ENCODE results near the gene FLNB. TPM values are rescaled to one million over a fixed set of nuclear protein-coding genes. Genes with fewer than 3 reads are reported as not detected.

FLNB gene
- total RNA-seq, 1 experiment from 2014 or later = 97.5 TPM

DNA sequence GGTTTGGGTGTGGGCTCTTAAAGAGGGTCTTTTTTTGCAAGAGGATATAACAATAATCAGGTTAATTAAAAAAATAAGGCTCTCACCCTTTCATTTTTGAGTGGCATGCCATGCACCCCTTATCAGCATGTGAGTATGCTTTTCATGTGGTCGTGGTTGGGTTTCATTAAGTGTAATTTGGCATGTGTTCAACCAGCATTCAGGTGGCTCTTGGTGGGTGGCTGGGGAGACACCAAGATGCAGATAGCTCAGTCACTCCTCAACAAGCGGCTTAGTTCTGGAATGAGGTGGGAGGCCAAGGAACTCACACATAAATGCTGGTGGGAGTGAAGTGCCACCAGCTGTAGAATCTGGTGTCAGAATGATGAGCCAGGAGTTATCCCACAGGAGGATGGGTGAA lies 66.8 kb downstream of the FLNB start:
- no peak for DNase-seq (ENCODE audit: low read depth)

DNA sequence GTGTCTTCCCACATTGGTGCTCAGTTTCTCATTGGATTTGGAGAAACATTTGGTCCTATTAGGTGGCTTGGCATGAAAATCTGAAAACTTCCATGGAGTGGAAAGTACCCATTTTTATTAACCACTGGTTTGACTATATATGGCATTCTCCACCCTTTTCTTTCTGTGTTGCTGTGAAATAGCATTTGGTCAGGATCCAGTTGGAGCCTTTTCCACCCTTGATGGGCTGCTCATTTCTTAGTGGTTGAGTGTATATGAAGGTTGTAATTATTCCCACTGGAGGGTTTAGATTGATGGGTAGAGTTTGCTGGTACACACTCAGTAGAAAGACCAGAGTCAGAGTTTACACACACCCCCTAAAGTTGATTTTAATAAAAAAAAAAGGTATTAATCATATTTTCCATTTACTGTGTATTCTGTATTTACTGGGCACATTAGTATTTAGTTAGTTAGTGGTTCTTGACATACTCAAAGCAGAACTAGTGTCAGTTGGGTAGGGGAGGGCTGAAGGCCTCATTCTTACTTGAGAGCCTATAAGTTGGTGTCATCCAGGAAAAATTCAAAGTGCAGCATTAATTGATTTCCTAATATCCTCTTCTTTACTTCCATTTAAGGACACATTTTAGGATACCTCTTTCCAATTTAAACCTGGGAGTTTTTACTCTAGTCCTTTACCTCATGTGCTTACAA lies 69.5 kb downstream of the FLNB start:
- DNase-seq (ENCODE audit: low read depth) = no peak

DNA sequence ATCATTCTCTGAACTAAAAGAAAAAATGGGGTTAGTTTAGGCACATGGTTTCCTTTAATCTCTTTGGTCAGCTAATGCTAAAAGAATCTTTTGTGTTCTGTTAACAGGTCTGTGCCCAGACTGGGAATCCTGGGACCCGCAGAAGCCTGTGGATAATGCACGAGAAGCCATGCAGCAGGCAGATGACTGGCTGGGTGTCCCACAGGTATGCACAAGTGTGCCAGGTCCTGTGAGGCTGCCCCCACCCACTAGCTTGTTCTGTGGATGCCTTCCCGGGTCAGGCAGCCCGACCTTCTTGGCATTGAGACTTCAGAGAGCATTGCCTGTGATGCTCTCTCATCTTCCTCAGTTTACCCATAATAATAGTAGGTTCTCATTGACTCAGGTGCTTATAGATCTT lies 70.4 kb downstream of the FLNB start:
- no peak for DNase-seq (ENCODE audit: low read depth)

GRCh38 chr3:58079773-58080172 lies 71.6 kb downstream of the FLNB start:
- peak; percentile 51 for DNase-seq (ENCODE audit: low read depth)

DNA sequence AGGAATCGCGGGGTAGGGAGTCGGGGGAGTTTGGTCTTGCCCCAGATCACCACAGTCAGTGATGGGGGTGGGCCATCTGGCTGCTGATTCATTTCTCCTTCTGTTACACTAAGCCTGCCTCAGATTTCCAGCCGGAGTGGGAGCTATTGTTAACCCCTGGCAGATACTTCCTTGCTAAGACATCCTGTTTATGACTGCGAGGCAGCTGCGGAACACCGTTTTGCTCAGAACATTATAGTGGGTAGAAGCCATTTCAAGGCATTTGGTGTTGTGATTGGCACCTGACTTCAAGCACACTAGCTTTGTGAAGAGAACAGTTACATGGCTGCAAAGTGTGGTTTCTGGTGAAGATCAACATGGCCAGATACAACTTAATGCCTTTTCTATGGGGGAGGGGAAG lies 73.8 kb downstream of the FLNB start:
- DNase-seq (ENCODE audit: low read depth) = peak; percentile 33

DNA sequence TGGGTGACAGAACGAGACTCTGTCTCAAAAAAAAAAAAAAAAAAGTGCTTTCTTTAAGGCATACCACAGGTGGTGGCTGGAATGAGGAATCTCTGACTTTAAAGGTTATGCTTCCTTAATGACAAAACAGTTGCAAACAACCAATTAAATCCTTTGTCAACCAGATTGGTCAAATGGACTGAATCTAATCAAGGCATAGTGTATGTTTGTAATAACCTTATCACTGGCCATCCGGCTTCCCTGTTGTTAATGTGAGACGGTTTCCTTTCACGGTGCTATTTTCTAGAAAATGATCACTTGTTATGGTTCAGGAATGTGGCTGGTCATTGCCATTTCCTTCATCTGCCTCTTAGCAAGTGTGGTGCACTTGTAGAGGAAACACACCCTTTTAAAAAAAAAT lies 75.9 kb downstream of the FLNB start:
- DNase-seq (ENCODE audit: low read depth) = no peak

DNA sequence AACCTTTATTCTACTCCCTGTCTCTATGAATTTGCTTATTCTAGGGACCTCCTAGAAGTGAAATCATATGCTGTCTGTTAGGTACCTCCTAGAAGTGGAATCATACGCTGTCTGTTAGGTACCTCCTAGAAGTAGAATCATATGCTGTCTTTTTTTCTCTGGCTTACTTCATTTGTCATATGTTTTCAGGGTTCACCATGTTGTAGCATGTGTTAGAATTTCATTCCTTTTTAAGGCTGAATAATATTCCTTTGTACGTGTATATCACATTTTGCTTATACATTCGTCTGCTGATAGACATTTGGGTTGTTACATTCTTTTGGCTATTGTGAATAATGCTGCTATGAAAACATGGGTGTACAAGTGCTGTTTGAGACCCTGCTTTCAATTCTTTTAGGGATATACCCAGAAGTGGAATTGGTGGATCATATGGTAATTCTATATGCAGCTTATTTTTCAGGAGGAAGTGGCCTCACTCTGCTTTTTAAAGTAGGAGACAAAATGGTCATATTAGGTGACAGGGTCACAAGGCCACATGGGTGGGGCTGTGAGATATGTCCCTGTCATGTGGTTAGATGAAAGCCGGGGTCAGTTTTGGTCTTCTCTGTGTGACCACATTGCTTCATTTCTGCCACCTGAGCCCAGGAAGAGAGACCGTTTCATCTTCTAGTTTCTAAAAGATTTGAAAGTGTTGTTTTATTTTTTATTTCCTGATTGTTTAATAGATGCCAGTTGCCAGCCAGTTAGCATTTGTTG lies 76.7 kb downstream of the FLNB start:
- DNase-seq (ENCODE audit: low read depth) = no peak

DNA sequence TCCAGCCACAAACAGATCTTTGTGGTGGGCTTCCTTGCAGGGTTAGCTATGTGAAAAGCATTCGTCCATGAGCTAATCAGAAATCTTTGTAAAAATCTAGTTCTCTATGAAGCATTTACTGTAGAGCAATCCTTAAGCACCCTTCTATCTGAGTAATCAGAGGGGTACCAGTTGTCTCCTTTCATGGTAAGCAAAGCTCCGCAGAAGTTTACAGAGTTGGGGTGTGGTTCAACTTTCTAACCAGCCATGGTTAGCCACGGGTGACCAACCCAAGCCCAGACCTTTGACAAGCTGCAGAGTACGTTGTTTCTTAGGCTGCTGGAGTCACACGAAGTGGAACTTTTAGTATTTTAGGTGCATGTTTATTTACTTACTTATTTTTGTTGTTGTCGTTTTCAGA lies 77.4 kb downstream of the FLNB start:
- DNase-seq (ENCODE audit: low read depth) = no peak

DNA sequence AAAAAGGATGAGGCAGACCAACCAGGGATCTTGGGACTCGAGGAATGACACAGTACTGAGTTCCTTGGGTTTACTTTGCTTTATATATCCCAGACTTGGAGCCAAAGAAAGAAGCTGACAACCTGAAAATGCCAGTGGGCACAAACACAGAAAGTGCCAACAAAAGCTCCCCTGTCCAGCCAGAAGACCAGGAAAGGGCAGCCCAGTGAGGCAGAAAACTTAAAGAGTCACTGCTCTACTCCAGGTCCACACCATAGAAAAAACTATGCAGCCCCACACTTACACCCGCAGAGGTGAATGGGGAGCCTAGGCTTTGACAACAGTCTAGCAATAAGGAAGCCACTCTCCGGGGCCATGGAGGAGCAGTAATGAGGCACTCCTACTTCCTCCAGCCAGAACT lies 80.3 kb downstream of the FLNB start:
- DNase-seq (ENCODE audit: low read depth) = no peak

- DNase-seq (ENCODE audit: low read depth) = no peak
Measured at GRCh38 chr3:58090351-58090750, 82.1 kb downstream of the FLNB start.

DNA sequence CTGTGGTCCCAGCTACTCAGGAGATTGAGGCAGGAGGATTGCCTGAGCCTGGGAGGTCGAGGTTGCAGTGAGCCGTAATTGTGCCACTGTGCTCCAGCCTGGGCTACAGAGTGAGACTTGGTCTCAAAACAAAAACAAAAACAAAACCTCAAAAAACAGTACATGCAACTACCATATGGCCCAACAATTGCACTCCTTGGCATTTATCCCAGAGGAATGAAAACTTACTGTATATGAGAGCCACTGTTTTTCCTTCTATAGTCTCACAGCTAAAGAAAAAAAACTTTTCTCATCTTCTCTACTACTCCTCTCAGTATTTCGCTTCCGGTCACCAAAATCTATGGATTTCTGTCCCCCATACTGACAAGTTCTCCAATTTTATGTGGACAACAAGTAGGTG lies 84.3 kb downstream of the FLNB start:
- DNase-seq (ENCODE audit: low read depth) = no peak

GRCh38 chr3:58093574-58094195 lies 85.5 kb downstream of the FLNB start:
- DNase-seq (ENCODE audit: low read depth) = peak; percentile 28

DNA sequence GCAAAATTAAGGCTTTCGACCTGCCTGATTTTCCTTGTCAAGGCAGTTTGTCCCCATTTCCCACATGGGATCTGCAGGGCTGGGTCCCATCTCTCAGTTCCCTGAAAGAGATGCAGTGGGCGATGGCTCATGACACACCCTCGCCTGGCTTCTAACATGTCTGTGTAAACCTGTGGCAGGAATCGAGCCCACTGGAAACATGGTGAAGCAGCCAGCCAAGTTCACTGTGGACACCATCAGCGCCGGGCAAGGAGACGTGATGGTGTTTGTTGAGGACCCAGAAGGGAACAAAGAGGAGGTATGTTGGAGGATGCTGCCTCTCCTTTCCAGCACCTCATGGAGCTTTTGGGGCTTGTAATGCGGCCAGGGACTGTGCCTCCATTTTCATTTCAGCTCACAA lies 86.4 kb downstream of the FLNB start:
- no peak for DNase-seq (ENCODE audit: low read depth)

DNA sequence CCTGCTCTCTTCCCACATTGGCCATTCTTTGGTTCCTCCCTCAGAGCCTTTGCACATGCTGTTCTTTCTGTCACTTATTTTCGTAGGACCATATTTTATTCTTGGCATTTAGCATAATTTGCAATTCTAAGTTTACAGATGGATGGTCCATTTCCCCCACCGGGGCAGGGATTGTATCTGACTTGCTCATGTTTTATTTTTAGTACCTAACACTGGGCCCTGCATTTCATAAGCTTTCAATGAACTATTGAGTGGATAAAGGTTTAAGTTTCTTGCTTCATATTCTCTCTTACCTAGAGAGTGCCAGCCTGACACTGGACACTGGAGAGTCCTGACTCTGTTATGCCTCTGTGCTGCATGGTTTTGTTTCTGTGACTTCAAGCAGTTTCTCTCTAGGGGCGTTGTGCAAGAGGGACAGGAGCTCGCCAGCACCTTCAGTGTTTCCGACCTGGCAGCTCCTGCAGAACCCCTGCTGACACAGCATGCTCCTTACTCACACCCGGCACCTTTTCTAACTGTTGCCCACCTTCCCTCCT lies 87.4 kb downstream of the FLNB start:
- DNase-seq (ENCODE audit: low read depth) = no peak

GRCh38 chr3:58098531-58098930 lies 90.3 kb downstream of the FLNB start:
- DNase-seq (ENCODE audit: low read depth) = no peak

- DNase-seq (ENCODE audit: low read depth) = no peak
Measured at GRCh38 chr3:58099865-58100264, 91.6 kb downstream of the FLNB start.

GRCh38 chr3:58101499-58102389 lies 93.5 kb downstream of the FLNB start:
- no peak for DNase-seq (ENCODE audit: low read depth)

GRCh38 chr3:58102390-58102750 lies 94.1 kb downstream of the FLNB start:
- DNase-seq (ENCODE audit: low read depth) = no peak

- DNase-seq (ENCODE audit: low read depth) = no peak
Measured at GRCh38 chr3:58102976-58103451, 94.8 kb downstream of the FLNB start.

- no peak for DNase-seq (ENCODE audit: low read depth)
Measured at GRCh38 chr3:58104151-58104550, 95.9 kb downstream of the FLNB start.

- DNase-seq (ENCODE audit: low read depth) = no peak
Measured at GRCh38 chr3:58104712-58105111, 96.5 kb downstream of the FLNB start.

GRCh38 chr3:58105196-58105595 lies 97.0 kb downstream of the FLNB start:
- DNase-seq (ENCODE audit: low read depth) = no peak

Measured in Daoy (cell line).